GM21619 (cell line): ENCODE measurements around the gene STK35.
"Not testable (repeated sequence)": the region's sequence is repeated elsewhere in the genome, so short reads cannot be mapped to it uniquely, and the experiment has no call there.

Source experiments
- ATAC-seq: cut with Tn5 transposase; IDR thresholded peaks from one replicate; pipeline ENCODE4 v1.9.1; 2021; ENCODE audit not compliant: unreplicated experiment

STK35 gene

DNA sequence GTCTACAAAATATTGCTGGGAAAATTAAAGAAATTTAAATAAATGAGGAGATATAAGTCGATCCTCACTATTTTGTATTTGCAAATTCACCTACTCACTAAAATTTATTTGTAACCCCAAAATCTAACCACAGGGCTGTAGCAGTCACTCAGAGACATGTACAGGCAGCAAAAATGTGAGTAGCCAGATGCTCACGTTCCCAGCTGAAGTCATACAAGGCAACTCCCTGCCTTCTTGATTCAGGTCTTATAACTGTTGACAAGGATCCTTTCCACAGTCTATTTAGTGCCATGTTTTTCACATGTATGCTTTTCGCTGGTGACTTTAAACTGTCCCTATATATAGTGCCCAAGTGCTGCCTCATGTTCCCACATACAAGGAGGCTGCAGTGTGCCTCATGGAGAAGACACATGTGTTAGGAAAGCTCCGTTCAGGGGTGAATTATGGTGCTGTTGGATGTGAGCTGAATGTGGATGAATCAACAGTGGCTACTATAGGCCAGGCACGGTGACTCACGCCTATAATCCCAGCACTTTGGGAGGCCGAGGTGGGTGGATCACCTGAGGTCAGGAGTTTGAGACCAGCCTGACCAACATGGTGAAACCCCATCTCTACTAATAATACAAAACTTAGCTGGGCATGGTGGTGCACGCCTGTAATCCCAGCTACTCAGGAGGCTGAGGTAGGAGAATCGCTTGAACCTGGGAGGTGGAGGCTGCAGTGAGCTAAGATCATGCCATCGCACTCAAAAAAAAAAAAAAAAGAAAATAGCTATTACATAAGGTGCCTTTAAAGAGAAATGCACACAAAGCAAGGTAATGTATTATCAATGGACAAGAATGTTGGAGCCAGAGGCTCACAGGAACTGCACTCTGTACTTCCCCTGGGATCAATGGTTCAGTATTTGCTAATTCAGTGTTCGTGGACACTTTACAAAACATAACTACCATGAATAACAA, 55.3 kb downstream of the STK35 start:
- no peak for ATAC-seq

DNA sequence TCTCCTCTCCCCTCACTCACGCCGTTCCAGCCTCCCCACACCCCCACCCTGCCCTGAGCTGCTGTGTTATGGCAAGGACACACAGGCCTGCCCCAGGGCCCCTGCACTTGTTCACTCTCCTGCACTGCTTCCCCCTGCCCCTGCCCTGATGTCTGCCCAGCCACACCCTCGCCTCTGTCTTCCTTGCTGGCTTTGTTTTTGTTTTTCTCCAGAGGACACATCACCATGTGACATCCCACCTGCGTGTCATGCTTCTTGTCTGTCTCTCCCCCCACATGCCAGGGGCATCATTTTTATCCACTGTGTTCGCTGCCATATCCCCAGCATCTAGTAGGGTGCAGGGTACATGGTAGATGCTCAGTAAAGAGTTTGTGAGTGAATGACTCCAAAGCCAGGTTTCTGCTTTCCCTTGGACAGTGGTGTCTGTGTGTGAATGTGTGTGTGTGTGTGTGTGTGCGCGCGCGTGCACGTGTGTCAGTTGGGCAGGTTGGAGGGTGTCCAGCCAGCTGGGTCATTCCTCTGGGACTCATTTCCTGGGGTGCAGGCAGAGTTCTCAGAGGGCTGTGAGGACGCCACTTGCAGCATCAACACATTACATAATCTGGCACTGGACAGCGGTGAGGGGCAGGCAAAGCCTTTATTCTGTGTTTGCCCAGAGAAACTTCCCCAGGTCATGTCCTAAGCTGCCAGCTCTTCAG, 60.6 kb downstream of the STK35 start:
- no peak for ATAC-seq

- no peak for ATAC-seq
Observed at GRCh38 chr20:2162823-2163166, 61.2 kb downstream of the STK35 start.

- no peak for ATAC-seq
Observed at GRCh38 chr20:2163312-2163711, 61.7 kb downstream of the STK35 start.

DNA sequence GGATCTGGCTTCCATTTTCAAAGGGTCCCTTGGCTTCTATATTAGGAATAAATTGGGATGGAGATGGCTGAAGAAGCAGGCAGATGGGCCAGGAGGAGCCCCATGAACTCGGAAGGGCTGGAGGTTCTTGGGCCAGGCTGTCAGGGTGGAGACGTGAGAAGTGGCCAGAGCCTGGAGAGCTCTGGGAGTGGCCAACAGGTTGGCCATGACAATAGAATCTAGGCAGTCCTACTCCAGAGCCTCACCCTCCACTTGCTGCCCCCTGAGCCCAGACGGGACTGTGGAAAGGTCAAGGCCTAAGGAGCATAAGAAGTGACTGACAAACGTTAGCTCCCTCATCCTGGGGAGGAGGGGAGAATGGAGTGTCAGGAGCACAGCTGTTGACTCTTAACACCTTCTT, 62.1 kb downstream of the STK35 start:
- ATAC-seq = no peak

DNA sequence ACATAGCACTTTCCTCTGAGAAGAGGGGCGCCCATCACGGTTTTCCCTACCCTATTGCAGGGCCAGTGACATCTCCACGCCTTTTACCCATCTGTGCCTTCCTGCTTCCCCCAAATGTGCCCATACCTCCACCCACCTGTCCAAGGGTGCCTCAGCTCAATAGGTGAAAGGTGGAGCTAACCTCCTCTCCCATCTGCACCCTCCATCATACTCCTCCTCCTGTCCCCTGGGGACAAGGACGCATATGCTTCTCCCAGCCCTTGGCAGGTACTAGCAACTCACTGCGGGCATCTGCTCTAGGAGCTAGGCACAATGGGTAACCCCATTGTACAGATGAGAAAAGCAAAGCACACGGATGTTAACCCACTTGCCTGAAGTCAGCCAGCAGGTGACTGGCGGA, 62.8 kb downstream of the STK35 start:
- no peak for ATAC-seq

DNA sequence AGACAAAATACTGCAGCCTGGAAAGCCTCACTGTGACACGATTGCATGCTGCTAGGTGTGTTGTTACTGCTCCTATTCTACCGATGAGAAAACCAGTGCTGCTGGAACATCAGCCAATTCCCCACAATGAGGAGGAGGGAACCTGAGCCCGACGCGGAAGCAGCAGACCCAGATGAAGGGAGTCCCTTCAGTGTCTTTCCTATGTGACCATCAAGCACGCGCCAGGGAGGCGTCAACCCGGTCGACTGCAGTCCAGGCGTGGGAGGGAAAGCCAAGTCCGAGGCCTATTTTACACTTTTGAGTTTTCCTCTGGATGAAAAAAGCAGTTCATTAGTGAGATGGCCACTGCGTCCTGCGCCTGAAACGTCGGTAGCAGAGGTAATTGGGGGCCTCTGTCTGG, 63.3 kb downstream of the STK35 start:
- no peak for ATAC-seq

GRCh38 chr20:2165871-2166270, 64.2 kb downstream of the STK35 start:
- no peak for ATAC-seq

- no peak for ATAC-seq
Observed at GRCh38 chr20:2167112-2167511, 65.5 kb downstream of the STK35 start.

- no peak for ATAC-seq
Observed at GRCh38 chr20:2168946-2169345, 67.3 kb downstream of the STK35 start.

DNA sequence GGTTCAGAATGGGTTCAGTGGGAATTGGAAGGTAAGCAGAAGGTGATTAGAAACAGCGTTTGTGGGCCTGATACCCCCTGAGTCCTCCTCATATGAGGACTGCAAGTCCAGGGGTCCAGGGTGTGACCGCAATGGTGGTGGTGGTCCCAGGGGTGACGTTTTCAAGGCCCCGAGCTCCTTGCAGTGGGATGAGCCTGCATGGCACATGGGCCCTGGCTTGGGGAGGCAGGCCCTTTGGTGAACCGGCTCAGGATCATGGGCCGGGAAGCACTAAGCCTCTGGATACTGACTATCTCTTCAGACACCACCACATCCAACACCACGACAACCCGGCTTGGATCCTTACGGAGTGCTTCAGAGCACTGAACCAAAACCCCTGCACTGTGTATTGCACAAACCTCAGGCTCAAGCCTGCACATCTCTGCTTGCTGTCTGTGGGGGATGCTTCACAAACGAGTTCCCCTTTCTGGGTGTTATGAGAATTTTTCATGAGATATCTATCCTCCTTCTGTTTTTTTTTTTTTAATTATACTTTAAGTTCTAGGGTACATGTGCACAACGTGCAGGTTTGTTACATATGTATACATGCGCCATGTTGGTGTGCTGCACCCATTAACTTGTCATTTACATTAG, 67.9 kb downstream of the STK35 start:
- ATAC-seq = no peak

DNA sequence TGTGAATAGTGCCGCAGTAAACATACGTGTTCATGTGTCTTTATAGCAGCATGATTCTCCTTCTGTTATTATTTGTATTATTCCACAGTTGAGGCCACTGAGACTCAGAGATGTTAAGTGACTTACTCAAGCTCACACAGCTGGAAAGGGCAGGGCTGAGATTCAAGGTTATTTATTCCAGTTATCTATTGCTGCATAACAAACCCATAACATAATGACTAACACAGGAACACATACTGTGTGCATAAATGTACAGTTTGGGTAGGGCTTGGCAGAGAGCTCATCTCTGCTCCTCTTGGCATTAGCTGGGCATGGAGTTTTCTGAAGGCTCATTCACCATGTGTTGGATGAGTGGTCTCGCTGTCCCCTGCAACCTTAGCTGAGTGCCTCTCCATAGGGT, 68.8 kb downstream of the STK35 start:
- ATAC-seq = no peak

DNA sequence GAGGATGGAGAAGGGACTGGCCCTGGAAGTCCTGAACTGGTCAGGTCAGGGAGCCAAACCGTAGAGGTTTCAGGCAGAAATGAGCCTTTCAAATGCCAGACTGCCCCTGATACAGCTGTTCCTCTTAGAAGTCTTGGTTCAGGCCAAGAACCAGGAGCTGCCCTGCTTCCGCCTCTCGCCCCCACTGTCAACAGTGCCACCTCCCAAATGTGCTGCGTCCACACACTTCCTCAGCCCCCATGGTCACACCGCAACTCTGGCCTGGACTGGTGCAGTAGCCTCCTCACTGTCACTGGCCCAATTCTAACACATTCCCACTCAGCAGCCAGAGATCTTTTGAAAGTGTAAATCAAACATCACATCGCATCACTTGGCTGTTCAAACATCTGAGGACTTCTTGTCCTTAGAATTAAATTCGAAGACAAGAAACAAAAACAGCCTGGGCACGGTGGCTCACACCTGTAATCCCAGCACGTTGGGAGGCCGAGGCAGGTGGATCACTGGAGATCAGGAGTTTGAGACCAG, 69.7 kb downstream of the STK35 start:
- ATAC-seq = no peak

GRCh38 chr20:2171840-2172239, 70.2 kb downstream of the STK35 start:
- not testable (repeated sequence) for ATAC-seq

- no peak for ATAC-seq
Observed at GRCh38 chr20:2172305-2173175, 70.9 kb downstream of the STK35 start.

DNA sequence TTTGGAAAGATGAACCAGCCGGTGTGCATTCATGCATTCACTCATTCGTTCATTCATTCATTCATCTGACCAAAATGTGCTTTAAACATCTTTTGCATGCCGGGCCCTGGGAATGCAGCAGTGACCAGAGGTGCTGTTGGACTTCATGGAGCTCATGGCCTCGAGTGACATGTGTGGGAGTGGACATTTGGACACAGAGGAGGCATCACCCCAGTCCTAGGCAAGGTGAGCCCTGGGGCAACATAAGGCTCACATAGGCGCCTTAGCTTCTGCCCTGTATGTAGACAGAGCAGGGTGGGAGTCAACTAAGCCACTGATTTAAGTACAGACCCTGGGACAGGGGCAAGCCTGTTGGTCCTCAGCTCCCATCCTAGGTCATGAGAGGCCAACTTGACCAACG, 71.6 kb downstream of the STK35 start:
- no peak for ATAC-seq

- ATAC-seq = no peak
Observed at GRCh38 chr20:2174067-2174466, 72.4 kb downstream of the STK35 start.

- ATAC-seq = no peak
Observed at GRCh38 chr20:2176946-2177345, 75.3 kb downstream of the STK35 start.

- no peak for ATAC-seq
Observed at GRCh38 chr20:2178318-2179232, 76.9 kb downstream of the STK35 start.

DNA sequence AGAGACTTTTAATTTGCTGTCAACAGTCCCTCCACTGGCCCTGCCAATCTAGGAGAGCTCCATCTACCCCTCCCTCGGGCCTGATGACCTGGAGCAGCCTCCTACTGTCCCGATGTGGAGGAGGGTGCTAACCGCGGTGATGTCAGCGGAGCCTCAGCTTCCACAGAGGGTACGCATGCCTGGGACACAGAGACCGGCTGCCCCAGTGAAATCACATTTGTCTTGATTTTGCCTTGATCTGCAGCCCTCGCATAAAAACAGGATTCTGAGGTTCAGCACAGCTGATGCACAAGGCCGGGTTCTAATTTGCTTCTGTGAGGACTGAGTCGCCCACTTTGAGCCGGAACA, 77.6 kb downstream of the STK35 start:
- ATAC-seq = no peak
